RWPE1 (cell line): ENCODE results near the gene HHATL.

Source experiments
- CTCF ChIA-PET: fragments of 350-600 bp; sonication (Branson Sonifier 250); formaldehyde crosslinking; extraction: SDS; loops from one replicate; lab custom pipeline; 2021; lab: Yijun Ruan, JAX
- POLR2A ChIA-PET: fragments of 400-600 bp; formaldehyde crosslinking; extraction: SDS; loops from one replicate; lab custom pipeline; 2020; ENCODE audit warnings: antibody characterized with exemption; ENCODE audit not compliant: low non-redundant PET; lab: Yijun Ruan, JAX
- DNase-seq: peaks from one replicate; pipeline ENCODE4 v3.0.0; 2012; ENCODE audit warnings: low spot score
- H3K27ac ChIP-seq: fragments of 450-650 bp; 2 replicates; pipeline ENCODE4 v1.5.1; 2017
- TF ChIP-seq, protein P1 (sequence below): fragments of 450-650 bp; conservative IDR thresholded peaks from 2 replicates; pipeline ENCODE4 v1.5.1; 2017; ENCODE audit warnings: low read depth, mild to moderate bottlenecking

Gene HHATL

DNA sequence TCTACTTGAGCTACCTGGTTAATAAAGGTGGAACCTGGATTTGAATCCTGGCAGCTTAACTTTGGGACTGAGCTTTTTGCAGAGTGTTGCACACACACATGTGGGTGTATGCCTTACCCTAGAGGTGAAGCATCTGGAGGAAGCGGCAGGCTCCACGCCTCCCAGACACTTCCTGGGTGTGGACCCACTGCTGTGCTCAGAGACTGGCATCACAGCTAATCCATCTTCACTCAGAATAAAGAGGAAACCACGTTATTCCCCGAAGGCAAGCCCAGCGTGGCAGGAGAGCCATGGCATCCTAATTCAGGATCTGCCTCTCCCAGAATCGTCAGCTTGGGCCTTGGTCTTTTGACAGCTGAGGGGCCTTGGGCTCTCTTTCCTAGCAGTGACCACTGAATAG lies 45.0 kb upstream of the HHATL start:
- no peak for DNase-seq
- POLR2A ChIA-PET: no interaction called here
- CTCF ChIA-PET: no interaction called here
- TF ChIP-seq, protein P1, sequence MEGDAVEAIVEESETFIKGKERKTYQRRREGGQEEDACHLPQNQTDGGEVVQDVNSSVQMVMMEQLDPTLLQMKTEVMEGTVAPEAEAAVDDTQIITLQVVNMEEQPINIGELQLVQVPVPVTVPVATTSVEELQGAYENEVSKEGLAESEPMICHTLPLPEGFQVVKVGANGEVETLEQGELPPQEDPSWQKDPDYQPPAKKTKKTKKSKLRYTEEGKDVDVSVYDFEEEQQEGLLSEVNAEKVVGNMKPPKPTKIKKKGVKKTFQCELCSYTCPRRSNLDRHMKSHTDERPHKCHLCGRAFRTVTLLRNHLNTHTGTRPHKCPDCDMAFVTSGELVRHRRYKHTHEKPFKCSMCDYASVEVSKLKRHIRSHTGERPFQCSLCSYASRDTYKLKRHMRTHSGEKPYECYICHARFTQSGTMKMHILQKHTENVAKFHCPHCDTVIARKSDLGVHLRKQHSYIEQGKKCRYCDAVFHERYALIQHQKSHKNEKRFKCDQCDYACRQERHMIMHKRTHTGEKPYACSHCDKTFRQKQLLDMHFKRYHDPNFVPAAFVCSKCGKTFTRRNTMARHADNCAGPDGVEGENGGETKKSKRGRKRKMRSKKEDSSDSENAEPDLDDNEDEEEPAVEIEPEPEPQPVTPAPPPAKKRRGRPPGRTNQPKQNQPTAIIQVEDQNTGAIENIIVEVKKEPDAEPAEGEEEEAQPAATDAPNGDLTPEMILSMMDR: no peak
- peak overlapping the region; percentile 34 for H3K27ac ChIP-seq

DNA sequence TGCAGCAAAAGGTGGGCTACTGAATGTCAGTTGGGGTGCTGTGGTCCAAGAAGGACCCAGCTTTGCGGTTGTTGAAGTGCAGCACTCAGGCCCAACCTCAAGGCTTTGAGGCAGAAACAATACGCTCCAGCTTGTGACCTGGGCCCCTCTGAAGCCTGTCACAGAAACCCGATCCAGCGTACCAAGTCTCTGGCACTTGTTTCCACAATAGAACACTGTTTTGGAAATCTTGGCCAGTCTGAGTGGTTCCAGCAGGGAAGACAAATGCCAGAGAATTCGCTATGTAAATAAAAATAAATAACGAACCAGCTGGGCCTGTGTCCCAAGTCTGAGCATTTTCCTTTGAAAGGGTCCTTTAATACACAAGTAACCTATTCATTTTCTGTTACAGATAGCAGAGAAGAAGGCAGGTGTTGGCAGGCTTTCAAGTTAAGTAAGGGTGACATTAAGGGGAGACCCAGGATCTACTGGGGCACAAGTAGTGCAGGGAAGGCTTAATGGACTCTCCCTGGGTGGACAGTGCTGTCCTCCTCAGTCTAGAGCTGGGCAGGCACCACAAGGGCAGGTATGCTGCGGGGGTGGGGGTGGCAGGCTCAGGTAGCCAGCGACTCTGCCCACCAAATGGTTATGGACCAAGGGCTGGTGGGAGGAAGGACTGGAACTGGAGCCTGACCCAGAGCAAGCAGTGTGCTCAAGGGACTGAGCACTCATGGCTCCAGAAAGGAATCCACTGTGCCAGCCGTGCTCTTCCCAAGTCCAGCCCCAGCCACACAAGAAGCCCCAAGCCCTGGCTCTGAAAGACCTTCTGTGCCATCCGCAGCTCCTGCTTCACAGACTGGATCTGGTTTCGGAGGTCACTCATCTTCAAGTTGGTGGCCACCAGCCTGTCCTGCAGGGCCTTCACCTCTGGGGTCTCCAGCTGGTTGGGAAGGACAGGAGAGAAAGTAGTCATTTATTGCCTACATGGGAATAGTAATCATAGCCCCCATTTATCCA lies 44.2 kb upstream of the HHATL start:
- TF ChIP-seq, protein P1: no peak
- H3K27ac ChIP-seq: no peak overlapping the region
- ChIA-PET CTCF (interaction anchor here (1.6 kb wide), 1 partner anchor 9 kb away, joined by 4 read pairs; no protein-coding TSS in a partner anchor), POLR2A (no interaction called here)
- DNase-seq: no peak

DNA sequence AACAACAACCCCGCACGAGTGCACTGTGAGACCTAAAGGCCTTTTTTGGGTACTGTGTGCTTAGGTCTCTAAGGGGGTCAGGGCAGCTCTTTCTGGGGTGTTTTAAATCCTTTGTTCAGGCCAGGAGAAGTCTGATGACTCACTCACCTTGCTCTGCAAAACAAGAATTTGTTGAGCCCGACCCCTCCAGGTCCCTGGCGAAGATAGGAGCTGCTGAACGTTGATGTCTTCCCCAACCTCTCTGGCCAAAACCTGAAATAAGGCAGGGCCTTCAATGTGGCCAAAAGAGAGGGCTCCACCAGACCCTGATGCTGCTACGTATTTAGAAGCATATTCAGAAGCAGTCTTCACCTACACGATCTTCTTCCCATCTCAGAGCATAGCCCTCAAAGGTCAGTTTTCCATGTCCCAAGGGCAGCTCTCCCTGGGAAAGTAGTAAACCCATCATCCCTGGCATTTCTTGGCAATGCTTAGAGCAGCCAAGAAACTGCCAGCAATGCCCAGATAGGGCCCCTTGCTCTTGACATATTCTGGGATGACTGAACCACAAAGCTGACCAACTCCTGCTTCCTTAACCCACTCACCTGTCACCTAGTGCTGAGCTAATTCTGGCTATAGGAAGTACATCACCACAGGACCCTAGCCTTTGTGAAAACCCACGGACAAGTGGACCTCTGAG lies 43.3 kb upstream of the HHATL start:
- DNase-seq: no peak
- TF ChIP-seq, protein P1: no peak
- CTCF ChIA-PET: interaction anchor here (0.6 to 1.6 kb wide), 3 partner anchors 10 to 112 kb away, joined by 3 to 4 read pairs (median 4); no protein-coding TSS in a partner anchor
- POLR2A ChIA-PET: interaction anchor here (0.5 kb wide), 1 partner anchor 93 kb away, joined by 3 read pairs; no protein-coding TSS in a partner anchor
- no peak overlapping the region for H3K27ac ChIP-seq

DNA sequence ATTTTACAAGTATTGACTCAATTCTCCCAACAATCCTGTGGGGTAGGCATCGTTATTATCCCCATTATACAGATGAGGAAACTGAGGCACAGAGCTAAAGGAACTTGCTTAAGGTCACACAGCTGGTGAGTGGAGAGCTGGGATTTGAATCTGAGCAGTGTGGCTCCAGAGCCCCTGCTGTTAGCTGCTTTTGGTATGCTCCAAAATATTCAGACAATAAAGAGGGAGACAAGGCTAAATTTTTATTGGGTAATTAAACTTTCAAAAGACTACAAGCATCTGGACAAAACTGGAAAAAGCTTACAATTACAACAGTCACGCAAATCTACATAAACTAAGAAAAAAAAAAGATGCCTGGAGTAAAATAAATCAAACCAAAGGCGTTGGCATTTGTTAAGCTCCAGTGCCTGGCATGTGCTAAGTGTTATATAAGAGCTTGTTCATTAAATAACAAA lies 42.7 kb upstream of the HHATL start:
- no peak overlapping the region for H3K27ac ChIP-seq
- CTCF ChIA-PET: interaction anchor here (0.6 to 1.8 kb wide), 4 partner anchors 10 to 112 kb away, joined by 3 to 7 read pairs (median 4); no protein-coding TSS in a partner anchor
- no peak for DNase-seq
- POLR2A ChIA-PET: interaction anchor here (0.5 kb wide), 1 partner anchor 93 kb away, joined by 3 read pairs; no protein-coding TSS in a partner anchor
- TF ChIP-seq, protein P1: no peak

DNA sequence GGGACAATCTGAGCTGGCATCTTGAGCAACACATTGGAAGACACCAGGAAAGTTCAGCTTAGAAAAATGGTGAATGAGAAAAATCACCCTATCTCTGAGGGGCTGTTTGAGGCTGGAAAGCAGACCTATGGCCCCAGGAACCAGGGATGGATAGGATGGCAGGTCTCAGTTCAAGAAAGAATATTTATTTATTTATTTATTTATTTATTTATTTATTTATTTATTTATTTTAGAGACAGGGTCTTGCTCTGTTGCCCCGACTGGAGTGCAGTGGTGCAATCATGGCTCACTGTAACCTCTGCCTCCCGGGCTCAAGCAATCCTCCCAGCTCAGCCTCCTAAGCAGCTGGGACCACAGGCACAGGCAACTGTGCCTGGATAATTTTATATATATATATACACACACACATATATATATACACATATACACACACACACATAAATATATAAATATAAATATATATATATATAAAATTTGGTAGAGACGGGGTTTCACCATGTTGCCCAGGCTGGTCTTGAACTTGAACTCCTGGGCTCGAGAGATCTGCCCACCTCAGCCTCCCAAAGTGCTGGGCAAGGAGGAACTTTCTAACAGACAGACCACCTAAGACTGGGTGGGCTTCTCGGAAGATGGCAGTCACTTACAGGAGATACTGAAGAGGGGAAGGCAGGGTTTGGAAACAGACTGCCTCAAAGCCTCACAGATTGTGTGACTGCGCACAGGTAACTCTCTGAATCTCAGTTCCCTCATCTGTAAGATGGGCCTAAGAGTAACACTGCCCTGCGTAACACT lies 40.8 kb upstream of the HHATL start:
- H3K27ac ChIP-seq: no peak overlapping the region
- TF ChIP-seq, protein P1: no peak
- DNase-seq: no peak
- ChIA-PET POLR2A (no interaction called here), CTCF (interaction anchor here (0.6 to 1.8 kb wide), 11 partner anchors 14 to 501 kb away, joined by 3 to 7 read pairs (median 3); no protein-coding TSS in a partner anchor)
